ENCODE data around the gene NPEPPS.
"Not testable (repeated sequence)": the region's sequence is repeated elsewhere in the genome, so short reads cannot be mapped to it uniquely, and the experiment has no call there.

NPEPPS gene

DNA sequence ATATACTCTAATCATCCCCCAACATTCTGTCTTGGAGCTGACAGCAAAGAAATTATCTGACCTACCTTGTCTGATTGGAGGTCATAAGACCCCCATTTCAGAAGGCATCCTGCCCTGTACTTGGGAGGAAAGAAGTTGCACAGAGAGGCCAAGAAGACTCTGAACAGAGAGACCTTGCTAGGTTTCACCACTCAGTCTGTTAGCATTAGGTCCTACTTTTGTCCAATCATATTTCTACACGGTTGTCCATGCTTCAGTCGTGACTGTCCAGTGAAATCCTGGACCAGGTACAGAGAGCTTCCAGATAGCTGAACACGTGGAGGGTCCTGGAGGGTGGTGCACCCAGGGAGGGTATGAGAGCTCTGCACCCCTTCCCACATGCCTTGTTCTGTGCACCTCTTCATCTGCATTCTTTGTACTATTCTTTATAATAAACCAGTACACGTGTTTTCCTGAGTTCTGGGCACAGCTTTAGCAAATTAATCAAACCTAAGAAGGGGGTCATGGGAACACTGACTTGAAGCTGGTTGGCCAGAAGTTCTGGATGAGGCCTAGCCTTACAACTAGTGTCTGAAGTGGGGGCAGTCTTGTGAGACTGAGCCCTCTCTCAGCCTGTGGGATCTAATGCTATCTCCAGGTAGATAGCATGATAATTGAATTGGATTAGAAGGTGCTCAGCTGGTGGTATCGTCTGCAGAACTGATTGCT, 30.9 kb downstream of the NPEPPS start:
- DNase-seq (ENCODE audit: low spot score), result not testable (repeated sequence)

GRCh38 chr17:47562406-47562705, 31.4 kb downstream of the NPEPPS start:
- not testable (repeated sequence) for DNase-seq (ENCODE audit: low spot score)

- not testable (repeated sequence) for DNase-seq (ENCODE audit: low spot score)
Measured at GRCh38 chr17:47567261-47567660, 36.4 kb downstream of the NPEPPS start.

GRCh38 chr17:47572561-47572960, 41.7 kb downstream of the NPEPPS start:
- DNase-seq (ENCODE audit: low spot score), result not testable (repeated sequence)

DNA sequence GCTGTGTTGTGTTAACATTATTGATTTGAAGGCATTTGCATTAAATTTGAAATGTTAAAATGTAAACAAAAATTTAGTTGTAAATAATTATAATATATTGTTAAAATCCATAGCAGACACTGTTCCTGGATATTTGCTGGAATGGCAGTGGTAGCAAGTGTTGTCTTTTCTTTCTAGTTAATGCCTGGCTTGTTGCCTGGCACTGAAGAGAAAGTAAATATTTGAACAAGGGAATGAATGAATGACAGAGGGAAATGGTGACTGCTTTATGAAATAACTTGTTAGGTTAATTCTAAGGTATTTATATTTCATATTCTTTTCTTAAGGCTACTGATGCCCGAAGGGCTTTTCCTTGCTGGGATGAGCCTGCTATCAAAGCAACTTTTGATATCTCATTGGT, 51.5 kb downstream of the NPEPPS start:
- DNase-seq (ENCODE audit: low spot score), result not testable (repeated sequence)

GRCh38 chr17:47586378-47587055, 55.6 kb downstream of the NPEPPS start:
- not testable (repeated sequence) for DNase-seq (ENCODE audit: low spot score)

- DNase-seq (ENCODE audit: low spot score), result not testable (repeated sequence)
Measured at GRCh38 chr17:47593522-47593921, 62.6 kb downstream of the NPEPPS start.

DNA sequence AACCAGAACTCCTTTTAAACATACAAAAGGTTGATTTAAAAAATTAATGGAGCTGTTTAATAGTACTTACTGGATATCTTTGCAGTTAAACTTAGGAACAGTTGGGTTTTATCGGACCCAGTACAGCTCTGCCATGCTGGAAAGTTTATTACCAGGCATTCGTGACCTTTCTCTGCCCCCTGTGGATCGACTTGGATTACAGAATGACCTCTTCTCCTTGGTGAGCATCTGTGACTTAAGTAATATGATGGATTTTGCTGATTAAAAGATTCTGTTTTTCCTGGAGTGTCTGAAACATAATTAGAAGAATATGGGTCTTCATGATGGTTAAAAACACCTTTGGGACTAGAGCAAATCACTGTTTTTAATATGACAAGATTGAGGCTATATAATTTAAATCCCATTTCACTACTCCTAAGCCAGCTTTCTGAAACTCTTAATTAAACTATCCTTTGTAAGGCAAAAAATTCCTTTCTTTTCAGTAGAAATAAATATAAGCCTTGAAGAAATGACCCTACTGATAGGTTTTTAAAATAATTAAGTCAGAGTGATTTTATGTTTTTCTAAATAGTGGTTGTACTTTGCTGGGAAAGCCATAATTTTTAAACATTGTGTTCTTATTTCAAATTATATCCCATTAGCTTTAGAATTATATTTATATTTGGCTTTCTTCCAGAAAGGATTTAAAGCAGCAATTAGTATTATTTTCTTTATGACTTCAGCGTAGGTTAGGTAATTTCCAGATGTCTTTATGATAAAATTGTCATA, 73.1 kb downstream of the NPEPPS start:
- no peak for DNase-seq (ENCODE audit: low spot score)

DNA sequence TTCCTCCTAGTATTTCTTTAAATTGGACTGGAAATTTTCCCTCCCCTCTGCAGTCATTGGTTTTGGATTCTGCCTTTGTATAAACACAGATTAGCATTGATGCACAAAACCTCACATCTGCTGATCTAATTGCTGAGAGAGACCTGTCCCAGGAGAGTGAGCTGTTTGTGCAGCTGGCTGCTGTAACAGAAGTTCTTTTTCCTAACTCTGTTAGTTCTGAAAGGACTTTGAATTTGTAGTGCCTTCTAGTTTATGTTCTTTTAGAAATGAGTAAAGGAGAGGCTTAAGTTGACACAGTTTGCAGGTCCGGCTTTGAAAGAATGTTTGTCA, 73.7 kb downstream of the NPEPPS start:
- DNase-seq (ENCODE audit: low spot score), result no peak

DNA sequence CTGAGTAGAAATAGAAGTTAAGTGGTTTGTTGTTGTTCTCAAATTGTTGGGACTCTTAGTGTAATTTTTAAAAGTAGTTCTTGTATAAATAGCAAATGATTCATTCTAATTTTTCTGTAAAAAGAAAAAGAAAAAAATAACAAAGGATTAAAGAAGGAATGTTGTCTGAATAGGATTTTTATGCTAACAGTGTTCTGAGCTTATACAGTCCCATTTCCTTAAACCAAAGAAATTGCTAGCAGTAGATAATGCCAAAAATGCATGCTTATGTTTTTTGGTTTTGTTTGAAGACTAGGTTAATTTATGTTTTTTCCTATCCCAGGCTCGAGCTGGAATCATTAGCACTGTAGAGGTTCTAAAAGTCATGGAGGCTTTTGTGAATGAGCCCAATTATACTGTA, 74.1 kb downstream of the NPEPPS start:
- DNase-seq (ENCODE audit: low spot score), result no peak

GRCh38 chr17:47607481-47607880, 76.6 kb downstream of the NPEPPS start:
- no peak for DNase-seq (ENCODE audit: low spot score)

DNA sequence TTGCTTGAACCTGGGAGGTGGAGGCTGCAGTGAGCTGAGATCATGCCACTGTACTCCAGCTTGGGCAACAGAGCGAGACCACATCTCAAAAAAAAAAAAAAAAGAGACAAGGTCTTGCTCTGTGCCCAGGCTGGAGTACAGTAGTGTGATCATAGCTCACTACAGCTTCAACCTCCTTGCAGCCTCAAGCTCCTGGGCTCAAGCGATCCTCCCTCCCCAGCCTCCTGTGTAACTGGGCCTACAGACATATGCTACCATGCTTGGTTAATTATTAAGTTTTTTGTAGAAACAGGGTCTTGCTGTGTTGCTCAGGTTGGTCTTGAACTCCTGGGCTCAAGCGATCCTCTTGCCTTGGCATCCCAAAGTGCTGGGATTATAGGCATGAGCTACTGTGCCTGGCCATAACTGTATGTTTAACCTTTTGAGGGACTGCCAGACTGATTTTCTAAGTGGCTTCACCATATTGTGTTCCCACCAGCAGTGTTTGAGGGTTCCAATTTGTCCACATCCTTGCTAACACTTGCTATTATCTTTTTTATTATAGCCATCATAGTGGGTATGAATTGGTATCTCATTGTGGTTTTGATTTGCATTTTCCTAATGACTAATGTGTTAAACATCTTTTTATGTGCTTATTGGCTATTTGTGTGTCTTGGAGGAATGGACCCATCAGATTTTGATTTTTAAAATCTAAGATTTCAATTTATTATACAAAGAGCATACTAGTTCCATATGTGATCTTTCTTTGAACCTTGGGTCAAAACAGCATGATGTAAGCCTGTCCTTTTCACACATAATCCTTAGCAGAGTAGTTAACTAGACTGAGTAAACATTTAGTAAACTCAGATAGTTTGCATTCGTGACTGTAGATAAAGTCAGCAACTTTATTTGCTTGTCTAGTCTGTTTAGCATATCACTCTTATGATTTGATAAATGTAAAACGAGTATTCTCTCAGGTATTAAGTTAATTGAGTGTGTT, 80.8 kb downstream of the NPEPPS start:
- DNase-seq (ENCODE audit: low spot score), result peak; percentile 32

DNA sequence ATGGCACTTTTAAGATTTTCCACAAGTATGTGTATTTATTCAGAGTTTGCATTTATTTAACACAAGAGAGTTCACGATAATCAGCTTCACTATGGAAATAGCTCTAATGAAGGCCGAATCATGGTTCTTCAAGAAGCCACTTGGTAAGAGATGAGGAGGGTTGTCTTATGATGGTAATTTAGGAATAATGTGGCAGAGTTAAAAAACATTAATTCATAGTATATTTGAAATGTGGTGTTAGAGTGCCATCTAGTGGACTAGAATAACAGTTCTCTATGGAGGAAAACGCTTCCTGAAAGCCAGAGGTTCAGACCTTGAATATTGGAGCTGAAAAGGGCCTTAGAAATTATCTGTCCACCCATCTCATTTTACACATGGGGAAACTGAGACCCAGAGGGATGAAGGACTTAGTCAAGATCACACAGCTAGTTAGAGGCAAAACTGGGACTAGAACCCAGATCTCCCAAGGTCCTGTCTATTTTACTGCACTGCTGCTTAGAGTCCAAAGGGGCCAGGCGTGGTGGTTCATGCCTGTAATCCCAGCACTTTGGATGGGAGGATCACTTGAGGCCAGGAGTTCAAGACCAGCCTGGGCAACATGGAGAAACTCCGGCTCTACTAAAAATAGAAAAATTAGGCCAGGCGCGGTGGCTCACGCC, 85.0 kb downstream of the NPEPPS start:
- peak; percentile 64 for DNase-seq (ENCODE audit: low spot score)

DNA sequence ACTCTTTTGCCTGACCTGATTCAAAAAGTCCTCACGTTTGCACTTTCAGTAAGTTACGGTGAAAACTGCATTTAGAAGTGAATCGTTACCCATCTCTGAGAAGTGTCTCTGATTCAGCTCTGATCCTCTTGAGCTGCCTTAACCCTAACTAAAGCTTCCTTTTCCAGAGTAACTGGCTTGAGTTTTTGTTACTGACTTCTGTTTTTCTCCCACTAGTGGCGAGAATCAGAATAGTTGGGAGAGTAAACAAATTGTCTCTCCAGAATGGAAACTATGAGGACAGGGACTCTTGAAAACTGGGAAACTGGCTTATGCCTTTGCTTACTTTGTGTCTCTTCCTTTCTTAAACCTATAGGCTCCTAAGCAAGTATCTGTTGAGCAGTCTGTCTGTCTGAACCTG, 87.5 kb downstream of the NPEPPS start:
- no peak for DNase-seq (ENCODE audit: low spot score)

- DNase-seq (ENCODE audit: low spot score), result peak; percentile 71
Measured at GRCh38 chr17:47620503-47621245, 89.8 kb downstream of the NPEPPS start.

- peak; percentile 91 for DNase-seq (ENCODE audit: low spot score)
Measured at GRCh38 chr17:47621293-47622179, 90.6 kb downstream of the NPEPPS start.

DNA sequence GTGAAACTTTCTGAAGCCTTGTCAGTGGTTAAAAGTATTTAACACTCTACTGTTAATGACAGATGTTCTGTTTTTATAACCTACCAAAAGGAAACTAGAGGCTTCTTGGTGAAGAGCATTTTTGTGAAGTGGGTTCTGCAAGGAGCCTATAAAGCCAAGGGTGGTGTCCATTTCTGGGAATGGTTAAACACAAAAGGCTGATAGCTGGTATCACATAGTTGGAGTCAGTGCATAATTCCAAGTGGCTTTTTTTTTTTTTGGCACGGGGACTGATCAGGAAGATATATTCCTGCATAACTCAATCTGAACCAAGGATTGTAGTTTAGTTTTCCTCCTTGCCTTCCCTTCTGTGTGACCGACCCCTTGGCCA, 91.3 kb downstream of the NPEPPS start:
- no peak for DNase-seq (ENCODE audit: low spot score)

- DNase-seq (ENCODE audit: low spot score), result no peak
Measured at GRCh38 chr17:47624727-47625068, 93.8 kb downstream of the NPEPPS start.

DNA sequence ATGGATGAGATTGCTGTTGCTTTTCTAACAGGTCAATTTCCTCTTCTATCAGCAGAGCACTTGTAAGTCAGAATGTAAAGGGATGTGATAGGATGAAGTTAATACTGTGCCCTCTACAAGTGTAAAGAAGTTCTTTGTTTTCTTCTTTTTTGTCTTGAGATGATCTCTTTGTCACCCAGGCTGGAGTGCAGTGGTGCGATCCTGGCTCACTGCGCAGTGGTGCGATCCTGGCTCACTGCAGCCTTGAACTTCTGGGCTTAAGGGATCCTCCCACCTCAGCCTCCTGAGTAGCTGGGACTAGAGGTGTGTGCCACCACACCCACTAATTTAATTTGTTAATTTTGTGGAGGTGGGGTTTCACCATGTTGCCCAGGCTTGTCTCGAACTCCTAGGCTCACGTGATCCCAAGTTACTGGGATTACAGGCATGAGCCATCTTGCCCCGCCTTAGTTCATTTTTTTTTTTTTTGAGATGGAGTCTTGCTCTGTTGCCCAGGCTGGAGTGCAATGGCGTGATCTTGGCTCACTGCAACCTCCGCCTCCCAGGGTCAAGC, 97.2 kb downstream of the NPEPPS start:
- DNase-seq (ENCODE audit: low spot score), result no peak

DNA sequence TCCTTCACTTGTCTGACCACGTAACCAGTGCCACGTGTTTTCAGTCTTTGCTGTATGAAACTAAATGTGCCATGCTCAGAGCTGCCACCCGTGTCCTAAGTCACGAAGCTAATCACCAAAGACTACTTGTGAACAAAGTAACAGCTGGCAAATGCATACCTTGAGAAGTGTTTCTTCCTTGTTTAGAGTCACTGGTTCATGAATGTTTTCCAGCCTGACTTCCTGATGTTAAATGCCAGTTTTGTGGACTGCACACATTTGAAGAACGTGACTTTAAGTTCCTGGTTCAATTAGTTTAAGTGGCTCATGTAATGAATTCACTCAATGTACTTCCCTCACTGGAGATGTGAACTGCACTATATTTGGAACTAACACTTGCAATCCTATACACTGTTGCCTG, 98.9 kb downstream of the NPEPPS start:
- peak; percentile 33 for DNase-seq (ENCODE audit: low spot score)

Data from kidney tubule cell (primary cell).